ENCODE data around the gene HES7.

The HES7 gene

DNA sequence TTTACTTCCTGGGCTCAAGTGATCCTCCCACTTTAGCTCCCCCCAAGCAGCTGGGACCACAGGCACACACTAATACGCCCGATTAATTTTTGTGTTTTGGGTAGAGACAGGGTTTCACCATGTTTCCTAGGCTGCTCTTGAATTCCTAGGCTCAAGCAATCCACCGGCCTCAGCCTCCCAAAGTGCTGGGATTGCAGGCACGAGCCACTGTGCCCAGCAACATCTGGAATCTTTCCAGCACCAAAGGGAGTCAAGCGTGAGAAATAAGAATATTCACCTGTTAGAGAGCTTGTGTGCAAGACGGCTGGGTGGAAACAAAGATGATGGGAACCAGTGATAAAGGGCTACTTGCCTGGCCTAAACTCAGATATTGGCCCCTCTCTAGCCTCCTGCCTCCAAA is 22.2 kb downstream of the HES7 start:
- Histone ChIP-seq H3K4me1 (ENCODE audit: control insufficient read depth in 2 of 2, insufficient read depth in 2 of 2, low read length in 2 of 2) (no peaks in the 10 kb centered on the region), H3K36me3 (ENCODE audit: control insufficient read depth in 2 of 2, insufficient read depth in 2 of 2, low read length in 2 of 2) (no peaks in the 10 kb centered on the region), H3K27me3 (ENCODE audit: control insufficient read depth in 2 of 2, insufficient read depth in 2 of 2, low read length in 2 of 2) (no peaks in the 10 kb centered on the region), H3K27ac (ENCODE audit: low read depth in 2 of 2, low read length in 2 of 2) (no peak overlapping the region), H3K9ac (ENCODE audit: low read depth in 1 of 2, low read length in 2 of 2) (no peak overlapping the region), H3K4me3 (ENCODE audit: low read length in 2 of 2) (no peak overlapping the region), H3K9me3 (ENCODE audit: control insufficient read depth in 2 of 2, low read length in 2 of 2) (no peaks in the 10 kb centered on the region)

DNA sequence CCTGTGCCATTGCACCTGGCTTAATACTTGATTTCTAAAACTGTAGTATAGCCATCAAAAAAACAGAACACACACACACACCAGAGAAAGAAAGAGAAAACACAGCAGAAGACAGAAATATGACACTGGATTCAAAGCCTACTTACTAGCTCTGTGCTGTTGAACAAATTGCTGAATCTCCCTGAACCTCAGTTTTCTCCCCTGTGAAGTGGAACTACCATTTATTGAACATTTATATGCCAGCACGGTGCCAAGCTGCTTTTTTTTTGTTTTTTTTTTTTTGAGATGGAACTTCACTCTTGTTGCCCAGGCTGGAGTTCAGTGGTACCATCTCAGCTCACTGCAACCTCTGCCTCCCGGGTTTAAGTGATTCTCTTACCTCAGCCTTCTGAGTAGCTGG is 23.1 kb downstream of the HES7 start:
- Histone ChIP-seq H3K9me3 (ENCODE audit: control insufficient read depth in 2 of 2, low read length in 2 of 2) (no peaks in the 10 kb centered on the region), H3K4me1 (ENCODE audit: control insufficient read depth in 2 of 2, insufficient read depth in 2 of 2, low read length in 2 of 2) (no peaks in the 10 kb centered on the region), H3K36me3 (ENCODE audit: control insufficient read depth in 2 of 2, insufficient read depth in 2 of 2, low read length in 2 of 2) (no peaks in the 10 kb centered on the region), H3K27ac (ENCODE audit: low read depth in 2 of 2, low read length in 2 of 2) (no peak overlapping the region), H3K9ac (ENCODE audit: low read depth in 1 of 2, low read length in 2 of 2) (no peak overlapping the region), H3K27me3 (ENCODE audit: control insufficient read depth in 2 of 2, insufficient read depth in 2 of 2, low read length in 2 of 2) (no peaks in the 10 kb centered on the region), H3K4me3 (ENCODE audit: low read length in 2 of 2) (no peak overlapping the region)

DNA sequence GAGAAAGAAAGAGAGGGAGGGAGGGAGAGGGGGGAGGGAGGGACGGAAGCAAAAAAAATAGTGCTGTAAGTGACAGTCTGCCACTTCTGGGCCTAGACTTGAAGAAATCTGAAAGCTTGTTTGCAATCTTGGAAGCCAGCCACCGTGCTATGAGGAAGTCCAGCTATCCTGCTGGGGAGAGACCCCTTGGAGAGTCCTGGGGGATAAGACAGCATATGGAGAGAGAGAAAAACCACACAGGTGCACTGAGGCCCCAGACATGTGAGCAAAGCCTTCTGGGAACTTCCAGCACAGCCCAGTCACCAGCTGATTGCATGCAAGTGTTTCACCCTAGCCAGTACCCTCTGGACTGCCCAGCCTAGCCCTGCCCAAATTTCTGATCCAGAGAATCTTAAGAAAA is 23.8 kb downstream of the HES7 start:
- Histone ChIP-seq H3K36me3 (ENCODE audit: control insufficient read depth in 2 of 2, insufficient read depth in 2 of 2, low read length in 2 of 2) (no peaks in the 10 kb centered on the region), H3K4me3 (ENCODE audit: low read length in 2 of 2) (no peak overlapping the region), H3K4me1 (ENCODE audit: control insufficient read depth in 2 of 2, insufficient read depth in 2 of 2, low read length in 2 of 2) (no peaks in the 10 kb centered on the region), H3K27me3 (ENCODE audit: control insufficient read depth in 2 of 2, insufficient read depth in 2 of 2, low read length in 2 of 2) (no peaks in the 10 kb centered on the region), H3K9me3 (ENCODE audit: control insufficient read depth in 2 of 2, low read length in 2 of 2) (no peaks in the 10 kb centered on the region), H3K27ac (ENCODE audit: low read depth in 2 of 2, low read length in 2 of 2) (no peak overlapping the region), H3K9ac (ENCODE audit: low read depth in 1 of 2, low read length in 2 of 2) (no peak overlapping the region)

DNA sequence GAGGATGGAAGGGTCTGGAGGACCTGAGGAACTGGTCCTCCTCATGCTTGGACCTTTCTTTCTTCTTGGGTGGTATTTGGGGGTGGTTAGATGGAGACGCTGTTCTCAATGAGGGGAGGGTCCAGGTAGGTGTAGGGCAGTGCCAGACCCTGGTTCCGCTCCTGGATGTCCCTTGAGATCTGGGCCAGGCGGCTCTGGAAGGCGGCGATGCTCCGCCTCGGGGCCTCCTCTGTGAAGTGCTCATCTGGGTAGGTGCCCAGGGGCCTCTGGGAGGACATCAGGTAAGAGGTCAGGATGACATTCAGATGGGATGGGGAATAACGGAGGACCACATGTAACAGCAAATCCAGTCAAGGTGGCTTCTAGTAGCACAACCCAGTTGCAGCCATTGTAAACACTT is 27.4 kb downstream of the HES7 start:
- Histone ChIP-seq H3K27me3 (ENCODE audit: control insufficient read depth in 2 of 2, insufficient read depth in 2 of 2, low read length in 2 of 2) (peaks cover 3 to 7% of the 10 kb centered on the region in 2 donors), H3K4me3 (ENCODE audit: low read length in 2 of 2) (no peak overlapping the region), H3K9ac (ENCODE audit: low read depth in 1 of 2, low read length in 2 of 2) (no peak overlapping the region), H3K4me1 (ENCODE audit: control insufficient read depth in 2 of 2, insufficient read depth in 2 of 2, low read length in 2 of 2) (peaks cover 0 to 2% of the 10 kb centered on the region in 2 donors), H3K27ac (ENCODE audit: low read depth in 2 of 2, low read length in 2 of 2) (no peak overlapping the region), H3K36me3 (ENCODE audit: control insufficient read depth in 2 of 2, insufficient read depth in 2 of 2, low read length in 2 of 2) (no peaks in the 10 kb centered on the region), H3K9me3 (ENCODE audit: control insufficient read depth in 2 of 2, low read length in 2 of 2) (no peaks in the 10 kb centered on the region)

DNA sequence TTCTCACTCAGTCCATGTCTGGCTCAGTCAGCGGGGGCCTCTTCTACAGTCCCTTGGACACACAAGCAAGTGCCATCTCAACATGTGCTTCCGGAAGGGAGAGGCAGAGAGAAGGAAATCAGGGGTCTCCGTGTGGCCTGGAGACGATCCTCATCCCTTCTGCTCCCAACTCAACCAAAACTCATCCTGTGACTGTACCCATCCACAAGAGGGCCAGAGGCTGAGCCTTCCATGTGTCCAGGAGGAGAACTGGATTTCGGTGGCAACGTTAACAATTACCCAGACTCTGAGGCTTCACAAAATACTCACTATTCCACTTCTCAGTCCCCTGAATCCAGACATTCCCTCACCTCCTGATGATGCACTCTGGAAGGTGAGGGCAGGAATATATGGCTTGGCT is 28.5 kb downstream of the HES7 start:
- Histone ChIP-seq H3K4me3 (ENCODE audit: low read length in 2 of 2) (no peak overlapping the region), H3K4me1 (ENCODE audit: control insufficient read depth in 2 of 2, insufficient read depth in 2 of 2, low read length in 2 of 2) (peaks cover 0 to 2% of the 10 kb centered on the region in 2 donors), H3K27ac (ENCODE audit: low read depth in 2 of 2, low read length in 2 of 2) (no peak overlapping the region), H3K9me3 (ENCODE audit: control insufficient read depth in 2 of 2, low read length in 2 of 2) (no peaks in the 10 kb centered on the region), H3K27me3 (ENCODE audit: control insufficient read depth in 2 of 2, insufficient read depth in 2 of 2, low read length in 2 of 2) (peaks cover 3 to 11% of the 10 kb centered on the region in 2 donors), H3K36me3 (ENCODE audit: control insufficient read depth in 2 of 2, insufficient read depth in 2 of 2, low read length in 2 of 2) (no peaks in the 10 kb centered on the region), H3K9ac (ENCODE audit: low read depth in 1 of 2, low read length in 2 of 2) (no peak overlapping the region)

DNA sequence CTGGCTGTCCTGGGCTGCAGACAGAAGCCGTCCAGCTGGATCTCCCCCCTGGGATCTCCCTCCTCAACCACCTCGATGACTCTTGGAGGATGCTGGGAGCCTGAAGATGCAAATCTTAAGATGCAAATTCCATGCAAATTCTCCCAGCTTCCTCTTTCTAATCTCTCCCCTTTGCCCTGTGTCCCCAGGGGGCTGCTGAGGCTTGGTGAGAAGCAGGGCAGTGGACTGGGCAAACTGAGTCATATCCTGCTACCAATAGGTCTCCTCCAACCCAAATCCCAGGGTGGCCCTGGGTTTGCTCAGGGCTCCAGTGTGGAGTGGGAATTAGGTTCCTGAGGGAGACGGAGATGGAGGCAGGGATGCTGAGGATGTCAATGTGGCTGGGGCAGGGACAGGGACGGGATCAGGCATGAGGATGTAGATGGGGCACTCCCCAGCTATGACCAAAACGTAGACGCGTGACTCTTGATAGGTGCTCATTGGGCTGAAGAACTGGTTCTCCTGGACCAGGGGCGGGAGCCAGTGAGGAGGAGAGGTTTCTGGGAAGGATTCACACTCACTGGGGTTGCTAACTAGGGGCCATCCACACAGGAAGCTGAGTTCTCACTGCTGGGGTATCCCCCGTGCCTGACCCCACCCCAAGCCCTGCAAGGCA is 32.7 kb downstream of the HES7 start:
- H3K9me3 ChIP-seq (ENCODE audit: control insufficient read depth in 2 of 2, low read length in 2 of 2) = no peaks in the 10 kb centered on the region
- peaks cover 0 to 2% of the 10 kb centered on the region in 2 donors for H3K4me1 ChIP-seq (ENCODE audit: control insufficient read depth in 2 of 2, insufficient read depth in 2 of 2, low read length in 2 of 2)
- no peak overlapping the region for H3K4me3 ChIP-seq (ENCODE audit: low read length in 2 of 2)
- H3K9ac ChIP-seq (ENCODE audit: low read depth in 1 of 2, low read length in 2 of 2) = no peak overlapping the region
- no peaks in the 10 kb centered on the region for H3K36me3 ChIP-seq (ENCODE audit: control insufficient read depth in 2 of 2, insufficient read depth in 2 of 2, low read length in 2 of 2)
- H3K27me3 ChIP-seq (ENCODE audit: control insufficient read depth in 2 of 2, insufficient read depth in 2 of 2, low read length in 2 of 2) = peaks cover 3 to 14% of the 10 kb centered on the region in 2 donors
- H3K27ac ChIP-seq (ENCODE audit: low read depth in 2 of 2, low read length in 2 of 2) = no peak overlapping the region

DNA sequence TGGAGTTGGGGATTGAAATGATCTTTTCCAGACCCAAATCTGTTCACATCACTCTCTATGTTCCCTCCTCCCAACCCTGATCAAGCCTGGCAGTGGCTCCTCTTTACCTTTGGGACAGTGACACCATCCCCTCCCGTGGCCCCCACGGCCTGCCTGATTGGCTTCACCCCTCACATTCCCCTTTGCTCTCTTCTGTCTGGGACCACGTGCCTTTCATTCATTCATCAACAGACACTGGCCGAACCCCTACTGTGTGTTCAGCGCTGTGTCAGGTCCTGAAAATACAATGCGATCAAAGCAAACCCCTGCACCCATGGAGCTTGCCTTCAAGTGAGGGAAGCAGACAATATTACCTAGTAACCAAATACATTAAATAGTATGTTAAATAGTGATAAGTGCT is 34.2 kb downstream of the HES7 start:
- H3K4me3 ChIP-seq (ENCODE audit: low read length in 2 of 2) = no peak overlapping the region
- H3K27me3 ChIP-seq (ENCODE audit: control insufficient read depth in 2 of 2, insufficient read depth in 2 of 2, low read length in 2 of 2) = peaks cover 3 to 14% of the 10 kb centered on the region in 2 donors
- H3K9ac ChIP-seq (ENCODE audit: low read depth in 1 of 2, low read length in 2 of 2) = no peak overlapping the region
- H3K9me3 ChIP-seq (ENCODE audit: control insufficient read depth in 2 of 2, low read length in 2 of 2) = no peaks in the 10 kb centered on the region
- H3K27ac ChIP-seq (ENCODE audit: low read depth in 2 of 2, low read length in 2 of 2) = no peak overlapping the region
- H3K36me3 ChIP-seq (ENCODE audit: control insufficient read depth in 2 of 2, insufficient read depth in 2 of 2, low read length in 2 of 2) = no peaks in the 10 kb centered on the region
- H3K4me1 ChIP-seq (ENCODE audit: control insufficient read depth in 2 of 2, insufficient read depth in 2 of 2, low read length in 2 of 2) = peaks cover 0 to 2% of the 10 kb centered on the region in 2 donors

DNA sequence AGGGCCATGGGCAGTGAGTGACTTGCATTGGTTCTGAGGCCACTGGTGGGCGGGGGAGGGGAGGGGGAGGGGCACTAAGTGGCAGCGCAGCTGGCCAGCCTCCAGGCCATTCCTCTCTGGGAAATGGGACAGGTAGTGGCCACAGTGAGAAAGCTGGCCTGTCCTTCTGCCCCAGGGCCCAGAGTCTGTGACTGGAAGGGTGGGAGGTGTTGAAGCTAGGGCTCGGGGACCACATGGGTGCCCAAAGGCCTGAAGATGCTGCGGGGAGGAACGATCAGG is 36.0 kb downstream of the HES7 start:
- peaks cover 3 to 13% of the 10 kb centered on the region in 2 donors for H3K27me3 ChIP-seq (ENCODE audit: control insufficient read depth in 2 of 2, insufficient read depth in 2 of 2, low read length in 2 of 2)
- H3K9ac ChIP-seq (ENCODE audit: low read depth in 1 of 2, low read length in 2 of 2) = no peak overlapping the region
- no peaks in the 10 kb centered on the region for H3K4me1 ChIP-seq (ENCODE audit: control insufficient read depth in 2 of 2, insufficient read depth in 2 of 2, low read length in 2 of 2)
- no peak overlapping the region for H3K27ac ChIP-seq (ENCODE audit: low read depth in 2 of 2, low read length in 2 of 2)
- no peaks in the 10 kb centered on the region for H3K36me3 ChIP-seq (ENCODE audit: control insufficient read depth in 2 of 2, insufficient read depth in 2 of 2, low read length in 2 of 2)
- no peak overlapping the region for H3K4me3 ChIP-seq (ENCODE audit: low read length in 2 of 2)
- no peaks in the 10 kb centered on the region for H3K9me3 ChIP-seq (ENCODE audit: control insufficient read depth in 2 of 2, low read length in 2 of 2)

DNA sequence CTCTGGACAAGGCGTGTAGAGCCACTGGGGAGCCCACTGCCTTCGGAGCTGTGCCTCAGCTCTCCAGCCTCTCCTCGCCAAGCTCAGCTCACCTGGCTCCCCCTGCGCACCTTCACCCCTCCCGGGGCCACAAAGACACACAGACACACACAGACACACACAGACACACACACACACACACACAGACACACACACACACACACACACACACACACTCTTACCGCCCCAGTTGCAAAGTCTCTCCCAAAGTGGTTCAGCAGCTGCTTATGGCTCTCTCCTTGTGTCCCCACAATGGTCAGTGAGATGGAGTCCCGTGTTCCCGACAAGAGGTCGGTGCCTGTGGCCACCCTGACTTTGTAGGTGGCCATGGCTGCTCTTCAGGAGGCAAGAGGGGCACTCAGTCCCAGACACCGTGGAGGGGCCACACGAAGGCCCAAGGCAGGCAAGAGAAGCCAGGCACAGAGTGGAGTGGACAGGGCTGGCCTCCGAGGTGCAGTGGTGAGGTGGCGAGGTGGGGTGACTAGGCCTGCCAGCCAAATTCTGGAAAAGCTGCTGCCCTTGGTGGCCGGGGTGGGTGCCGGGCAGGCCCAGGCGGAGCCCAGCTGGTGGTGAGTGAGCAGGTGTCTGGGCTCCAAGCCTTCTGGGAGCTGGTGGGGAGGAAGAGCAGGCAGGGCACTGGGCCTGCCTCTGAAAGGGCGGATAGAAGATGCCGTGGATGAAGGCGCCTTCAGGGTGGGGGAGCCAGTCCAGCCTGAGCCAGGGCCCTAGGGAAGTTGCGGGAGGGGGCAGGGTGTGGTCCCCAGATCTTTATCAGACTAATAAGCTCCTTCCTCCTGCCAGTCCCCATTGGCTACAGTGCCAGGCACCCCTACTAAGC is 36.6 kb downstream of the HES7 start, which contains the start of gene ALOX12B:
TSS of gene ALOX12B (minus strand) at position 642 of the 877 bp plus-strand sequence. CDS start at position 368, 274 bp downstream.
- Histone ChIP-seq H3K4me1 (ENCODE audit: control insufficient read depth in 2 of 2, insufficient read depth in 2 of 2, low read length in 2 of 2) (no peaks in the 10 kb centered on the region), H3K27me3 (ENCODE audit: control insufficient read depth in 2 of 2, insufficient read depth in 2 of 2, low read length in 2 of 2) (peaks cover 0 to 7% of the 10 kb centered on the region in 2 donors), H3K9ac (ENCODE audit: low read depth in 1 of 2, low read length in 2 of 2) (no peak within 1 kb of the TSS), H3K9me3 (ENCODE audit: control insufficient read depth in 2 of 2, low read length in 2 of 2) (no peaks in the 10 kb centered on the region), H3K4me3 (ENCODE audit: low read length in 2 of 2) (no peak within 1 kb of the TSS), H3K36me3 (ENCODE audit: control insufficient read depth in 2 of 2, insufficient read depth in 2 of 2, low read length in 2 of 2) (no peaks in the 10 kb centered on the region), H3K27ac (ENCODE audit: low read depth in 2 of 2, low read length in 2 of 2) (no peak within 1 kb of the TSS)

DNA sequence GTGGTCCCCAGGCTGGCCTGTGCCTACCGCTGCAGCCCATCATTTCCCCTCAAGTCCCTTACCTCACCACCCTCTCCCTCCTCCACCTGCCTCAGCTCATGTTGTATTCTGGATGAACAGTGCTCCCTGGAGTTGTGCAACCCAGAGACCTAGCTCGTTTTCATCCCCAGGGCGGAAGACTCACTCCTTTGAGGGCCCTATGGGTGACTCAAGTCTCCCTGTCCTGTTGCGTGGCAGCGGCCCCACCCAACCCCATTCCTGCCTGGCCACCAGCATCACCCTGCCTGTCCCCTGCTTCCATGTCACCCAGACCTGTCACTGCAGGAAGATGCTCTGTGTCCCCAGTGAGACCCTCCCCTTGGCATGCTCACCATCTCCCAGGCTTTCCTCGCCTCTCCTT is 39.7 kb downstream of the HES7 start:
- Histone ChIP-seq H3K9ac (ENCODE audit: low read depth in 1 of 2, low read length in 2 of 2) (no peak overlapping the region), H3K27me3 (ENCODE audit: control insufficient read depth in 2 of 2, insufficient read depth in 2 of 2, low read length in 2 of 2) (peaks cover 0 to 4% of the 10 kb centered on the region in 2 donors), H3K9me3 (ENCODE audit: control insufficient read depth in 2 of 2, low read length in 2 of 2) (no peaks in the 10 kb centered on the region), H3K27ac (ENCODE audit: low read depth in 2 of 2, low read length in 2 of 2) (no peak overlapping the region), H3K4me1 (ENCODE audit: control insufficient read depth in 2 of 2, insufficient read depth in 2 of 2, low read length in 2 of 2) (peaks cover 9 to 12% of the 10 kb centered on the region in 2 donors), H3K4me3 (ENCODE audit: low read length in 2 of 2) (no peak overlapping the region), H3K36me3 (ENCODE audit: control insufficient read depth in 2 of 2, insufficient read depth in 2 of 2, low read length in 2 of 2) (no peaks in the 10 kb centered on the region)
